ENCODE measurements around the gene ITIH3. TPM values are rescaled to one million over a fixed set of nuclear protein-coding genes. Genes with fewer than 3 reads are reported as not detected.

Gene ITIH3
- total RNA-seq, 1 donor from 2014 or later, result not detected

GRCh38 chr3:52848617-52849016, 54.0 kb downstream of the ITIH3 start:
- DNase-seq, result no peak
- peaks cover 16% of the 10 kb centered on the region for H3K4me1 Mint-ChIP-seq (ENCODE audit: low read depth, unreplicated experiment)
- H3K36me3 Mint-ChIP-seq (ENCODE audit: unreplicated experiment), result no peaks in the 10 kb centered on the region
- no peak overlapping the region for H3K4me3 Mint-ChIP-seq (ENCODE audit: unreplicated experiment)
- H3K27ac Mint-ChIP-seq (ENCODE audit: unreplicated experiment), result no peak overlapping the region
- H3K27me3 Mint-ChIP-seq (ENCODE audit: unreplicated experiment), result peaks cover 8% of the 10 kb centered on the region
- H3K9me3 Mint-ChIP-seq (ENCODE audit: unreplicated experiment), result peaks cover 2% of the 10 kb centered on the region
- no peak for TF ChIP-seq CTCF (IDR thresholded peaks at IDR 0.05; ENCODE audit: partially characterized antibody, unreplicated experiment)

- no peak overlapping the region for H3K4me3 Mint-ChIP-seq (ENCODE audit: unreplicated experiment)
- TF ChIP-seq CTCF (IDR thresholded peaks at IDR 0.05; ENCODE audit: partially characterized antibody, unreplicated experiment), result no peak
- no peaks in the 10 kb centered on the region for H3K9me3 Mint-ChIP-seq (ENCODE audit: unreplicated experiment)
- DNase-seq, result no peak
- no peaks in the 10 kb centered on the region for H3K36me3 Mint-ChIP-seq (ENCODE audit: unreplicated experiment)
- no peak overlapping the region for H3K27ac Mint-ChIP-seq (ENCODE audit: unreplicated experiment)
- peaks cover 14% of the 10 kb centered on the region for H3K4me1 Mint-ChIP-seq (ENCODE audit: low read depth, unreplicated experiment)
- peaks cover 6% of the 10 kb centered on the region for H3K27me3 Mint-ChIP-seq (ENCODE audit: unreplicated experiment)
Observed at GRCh38 chr3:52849656-52850055, 55.1 kb downstream of the ITIH3 start.

- no peak overlapping the region for H3K27ac Mint-ChIP-seq (ENCODE audit: unreplicated experiment)
- DNase-seq, result peak; percentile 59
Observed at GRCh38 chr3:52851348-52851747, 56.8 kb downstream of the ITIH3 start.

GRCh38 chr3:52852419-52852818, 57.8 kb downstream of the ITIH3 start:
- H3K9me3 Mint-ChIP-seq (ENCODE audit: unreplicated experiment), result no peaks in the 10 kb centered on the region

More at GRCh38 chr3:52851348-52851747, 56.8 kb downstream of the ITIH3 start:
- Mint-ChIP-seq H3K36me3 (ENCODE audit: unreplicated experiment) (no peaks in the 10 kb centered on the region), H3K4me1 (ENCODE audit: low read depth, unreplicated experiment) (peaks cover 8% of the 10 kb centered on the region), H3K27me3 (ENCODE audit: unreplicated experiment) (peaks cover 6% of the 10 kb centered on the region), H3K4me3 (ENCODE audit: unreplicated experiment) (no peak overlapping the region), H3K9me3 (ENCODE audit: unreplicated experiment) (no peaks in the 10 kb centered on the region)
- peak; percentile 70 for TF ChIP-seq CTCF (IDR thresholded peaks at IDR 0.05; ENCODE audit: partially characterized antibody, unreplicated experiment)

GRCh38 chr3:52854013-52854412, 59.4 kb downstream of the ITIH3 start:
- DNase-seq, result no peak
- no peak for TF ChIP-seq CTCF (IDR thresholded peaks at IDR 0.05; ENCODE audit: partially characterized antibody, unreplicated experiment)
- peaks cover 3% of the 10 kb centered on the region for H3K27me3 Mint-ChIP-seq (ENCODE audit: unreplicated experiment)
- peaks cover 4% of the 10 kb centered on the region for H3K4me1 Mint-ChIP-seq (ENCODE audit: low read depth, unreplicated experiment)
- H3K36me3 Mint-ChIP-seq (ENCODE audit: unreplicated experiment), result no peaks in the 10 kb centered on the region
- no peak overlapping the region for H3K4me3 Mint-ChIP-seq (ENCODE audit: unreplicated experiment)
- no peak overlapping the region for H3K27ac Mint-ChIP-seq (ENCODE audit: unreplicated experiment)
- no peaks in the 10 kb centered on the region for H3K9me3 Mint-ChIP-seq (ENCODE audit: unreplicated experiment)

More at GRCh38 chr3:52852419-52852818, 57.8 kb downstream of the ITIH3 start:
- Mint-ChIP-seq H3K4me1 (ENCODE audit: low read depth, unreplicated experiment) (peaks cover 4% of the 10 kb centered on the region), H3K27ac (ENCODE audit: unreplicated experiment) (no peak overlapping the region), H3K36me3 (ENCODE audit: unreplicated experiment) (no peaks in the 10 kb centered on the region), H3K4me3 (ENCODE audit: unreplicated experiment) (no peak overlapping the region), H3K27me3 (ENCODE audit: unreplicated experiment) (peaks cover 3% of the 10 kb centered on the region)
- TF ChIP-seq CTCF (IDR thresholded peaks at IDR 0.05; ENCODE audit: partially characterized antibody, unreplicated experiment), result no peak
- no peak for DNase-seq

Data from glutamatergic neuron (in vitro differentiated cells).